Measurements from ENCODE around the gene OAF.
"Not testable (repeated sequence)": the region's sequence is repeated elsewhere in the genome, so short reads cannot be mapped to it uniquely, and the experiment has no call there.

Gene OAF

DNA sequence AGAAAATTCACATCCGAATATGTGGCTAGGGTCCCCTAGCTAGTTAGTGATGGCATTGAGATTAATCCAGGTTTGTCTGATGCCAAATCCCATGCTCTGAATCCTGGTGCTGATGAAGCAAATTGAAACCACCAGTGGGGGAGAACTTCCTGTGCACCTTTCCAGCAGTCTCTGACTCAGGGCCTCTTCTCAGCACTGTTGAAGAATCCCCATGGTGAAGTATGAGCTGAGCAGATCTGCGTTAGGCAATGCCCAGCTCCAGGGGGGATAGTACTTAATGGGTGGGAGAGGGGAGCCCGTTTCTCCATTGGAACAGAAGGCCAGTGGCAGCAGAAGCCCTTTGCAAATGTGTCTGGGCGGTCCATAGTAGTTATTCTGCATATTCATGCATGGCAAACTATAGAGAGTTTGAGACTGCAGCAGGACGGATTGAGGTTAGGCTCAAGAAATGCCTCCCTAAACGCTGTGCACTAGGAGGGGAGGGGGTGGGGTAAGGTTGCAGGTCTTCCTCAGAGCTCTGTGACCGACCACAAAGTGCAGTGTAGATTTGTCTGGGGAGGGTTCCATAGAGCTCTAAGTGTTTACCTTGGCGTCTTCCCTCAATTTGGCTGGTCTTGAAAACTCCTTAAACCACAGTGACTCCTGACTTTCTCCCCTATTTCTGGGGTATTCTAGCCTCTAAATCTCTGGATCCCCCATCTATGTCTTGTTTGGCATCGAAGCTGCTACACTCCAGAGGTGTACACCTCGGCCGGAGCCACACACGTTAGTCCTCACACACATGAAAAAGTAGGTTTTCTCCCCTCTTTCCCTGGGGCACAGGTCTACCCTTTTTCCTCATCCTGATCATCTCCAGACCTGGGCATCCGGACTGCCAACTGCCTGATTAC lies 33.9 kb downstream of the OAF start:
- DNase-seq = no peak

DNA sequence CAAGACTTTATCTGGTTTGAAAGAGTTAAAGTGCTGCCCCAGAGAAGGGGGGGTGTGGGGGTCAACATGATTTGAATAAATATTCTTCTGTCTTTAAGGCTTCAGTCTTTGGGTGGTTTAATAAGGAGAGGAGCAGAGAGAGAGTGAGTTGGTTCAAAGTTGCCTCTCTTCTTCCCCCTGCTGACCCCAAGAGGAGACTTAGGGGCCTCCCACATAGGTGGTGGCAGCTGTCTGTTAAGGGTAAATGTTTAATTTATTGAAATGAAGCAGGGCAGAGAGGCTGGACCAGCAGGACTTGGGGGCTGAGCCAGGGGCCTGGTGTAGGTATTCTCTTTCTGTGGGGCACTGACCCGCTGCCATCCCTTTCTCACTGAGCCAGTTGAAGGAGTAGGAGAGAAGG lies 34.6 kb downstream of the OAF start:
- no peak for DNase-seq

DNA sequence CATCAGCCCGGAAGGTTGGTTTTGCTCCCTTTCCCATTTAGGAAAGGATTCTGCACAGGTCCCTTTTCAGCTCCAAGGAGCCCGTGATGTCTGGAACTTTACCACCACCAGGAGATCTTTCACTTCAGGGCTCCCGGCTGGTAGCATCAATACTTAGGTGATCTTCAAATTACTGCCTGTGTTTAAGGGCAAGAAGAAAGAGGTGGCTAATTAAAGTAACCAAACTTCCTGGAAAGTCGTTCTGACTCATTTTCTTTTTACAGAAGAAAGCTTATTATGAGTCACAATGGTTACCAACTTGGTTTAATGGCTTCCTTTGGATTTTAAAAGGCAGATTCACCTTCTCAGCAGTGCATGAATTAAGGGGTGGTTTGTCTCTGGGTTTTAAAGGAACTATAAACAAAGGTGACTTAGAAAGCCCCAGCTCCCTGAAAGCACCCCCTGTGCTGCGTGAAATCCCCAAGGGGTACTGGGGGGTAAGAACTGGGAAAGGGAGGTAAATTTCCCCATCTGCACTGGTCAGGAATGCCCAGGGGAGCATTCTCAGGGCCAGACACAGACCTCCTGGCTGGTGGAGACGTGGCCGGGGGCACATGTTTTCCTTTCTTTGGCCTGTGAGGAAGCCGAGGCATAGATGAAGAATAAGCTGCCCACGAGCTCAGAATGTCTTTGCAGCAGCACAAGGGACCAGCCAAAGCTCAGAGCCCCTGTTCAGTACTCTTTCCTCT lies 37.9 kb downstream of the OAF start:
- no peak for DNase-seq

DNA sequence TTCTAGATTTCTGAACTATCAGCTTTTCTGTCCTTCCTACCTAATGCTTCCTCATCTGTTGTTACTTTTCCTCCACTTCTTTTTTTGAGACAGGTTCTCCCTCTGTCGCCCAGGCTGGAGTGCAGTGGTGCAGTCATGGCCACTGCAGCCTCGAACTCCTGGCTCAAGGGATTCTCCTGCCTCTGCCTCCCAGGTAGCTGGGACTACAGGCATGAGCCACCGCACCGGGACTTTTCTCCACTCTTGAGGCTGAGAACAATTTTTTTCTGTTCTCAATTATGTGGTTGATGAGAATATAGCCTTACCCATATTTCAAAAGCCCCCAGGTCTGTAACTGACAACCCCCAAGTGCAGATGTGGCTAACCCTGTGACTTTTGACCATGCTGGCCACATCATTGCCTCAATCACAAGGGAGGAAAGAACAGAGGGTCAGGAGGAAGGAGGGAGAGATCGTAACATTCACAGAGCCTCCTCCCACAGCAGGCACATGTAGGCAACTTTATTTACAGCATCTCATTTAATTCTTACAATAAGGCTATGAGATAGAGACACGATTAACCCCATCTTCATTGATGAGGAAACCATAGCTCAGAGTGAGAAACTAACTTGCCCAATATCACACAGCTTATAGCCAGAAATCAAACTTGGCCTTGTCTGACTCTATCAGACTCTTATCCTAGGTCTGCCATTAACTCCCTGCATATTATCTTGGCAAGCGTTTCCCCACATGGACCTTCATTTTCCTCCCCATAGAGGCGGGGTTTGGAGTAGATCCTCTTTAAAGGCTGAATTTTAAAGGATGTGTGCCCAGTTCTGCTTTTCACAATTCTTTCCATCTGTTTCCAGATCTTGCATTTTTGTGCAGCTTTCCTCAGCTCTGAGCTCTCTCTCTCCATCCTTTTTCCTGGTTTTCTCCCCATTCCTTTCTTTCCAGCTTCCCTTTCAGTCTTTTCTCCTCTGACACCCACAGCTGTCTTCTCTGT lies 38.7 kb downstream of the OAF start:
- DNase-seq = no peak

DNA sequence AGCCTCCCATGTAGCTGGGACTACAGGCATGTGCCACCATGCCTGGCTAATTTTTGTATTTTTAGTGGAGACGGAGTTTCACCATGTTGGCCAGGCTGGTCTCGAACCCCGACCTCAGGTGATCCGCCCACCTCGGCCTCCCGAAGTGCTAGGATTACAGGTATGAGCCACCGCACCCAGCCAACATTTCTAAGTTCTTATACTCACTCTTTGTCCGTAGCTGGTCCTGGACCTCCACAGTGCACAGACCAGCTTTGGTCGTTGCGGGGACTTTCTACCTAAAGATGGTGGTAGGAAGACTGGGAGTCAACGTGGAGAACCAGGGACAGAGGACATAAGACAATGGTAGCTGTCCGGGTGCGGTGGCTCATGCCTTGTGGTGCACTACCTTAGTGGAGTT lies 42.5 kb downstream of the OAF start:
- DNase-seq = not testable (repeated sequence)

DNA sequence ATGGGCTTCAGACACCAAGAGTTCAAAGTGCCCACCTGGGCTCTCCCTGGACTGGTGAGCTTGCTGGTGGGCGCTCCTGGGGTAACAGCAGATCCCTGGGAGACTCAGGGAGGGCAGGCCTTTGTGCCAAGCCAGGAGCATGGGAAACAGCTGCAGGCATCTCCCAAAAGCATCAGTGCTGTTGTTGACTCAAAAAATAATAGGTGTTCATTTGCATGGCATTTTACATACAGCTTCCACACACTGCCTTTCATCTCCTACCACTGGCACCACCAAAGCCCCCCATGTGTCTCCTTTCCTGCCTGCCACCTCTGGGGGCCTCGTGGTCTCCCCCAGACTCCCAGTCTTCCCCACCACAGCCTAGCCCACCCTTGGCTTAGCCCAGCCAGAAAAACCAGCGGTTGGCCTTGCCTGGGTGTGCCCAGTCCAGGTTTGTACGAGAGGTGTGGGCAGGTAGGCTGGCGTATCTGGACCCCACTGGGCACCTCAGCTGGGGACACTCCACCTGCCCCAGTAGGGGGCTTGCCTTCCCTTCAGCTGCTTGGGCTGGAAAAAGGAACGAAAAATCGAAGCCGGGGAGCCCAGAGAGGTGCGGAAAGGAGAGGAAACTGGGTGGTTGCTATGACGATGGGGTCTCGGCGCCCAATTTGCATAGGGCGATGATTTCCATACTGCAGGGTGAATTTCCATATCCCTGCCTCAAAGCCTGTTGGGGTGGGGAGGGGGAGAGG lies 44.1 kb downstream of the OAF start:
- no peak for DNase-seq

DNA sequence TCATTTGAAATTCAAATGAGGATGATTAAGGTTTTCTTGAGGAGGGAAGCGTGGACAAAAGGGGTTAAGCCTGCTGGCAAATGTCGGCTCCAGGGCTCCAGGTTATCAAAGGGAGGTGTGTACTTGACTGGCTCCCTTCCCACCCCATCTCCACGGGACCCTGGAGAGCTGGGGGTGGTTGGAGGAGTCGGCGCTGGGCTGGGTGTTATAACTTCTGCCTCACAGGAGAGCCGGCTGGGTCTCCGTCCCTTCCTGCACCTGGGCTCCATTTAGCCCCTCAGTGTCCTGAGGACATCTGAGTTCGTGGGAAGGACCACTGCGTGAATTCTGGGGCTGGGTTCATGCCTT lies 44.7 kb downstream of the OAF start:
- DNase-seq = no peak

DNA sequence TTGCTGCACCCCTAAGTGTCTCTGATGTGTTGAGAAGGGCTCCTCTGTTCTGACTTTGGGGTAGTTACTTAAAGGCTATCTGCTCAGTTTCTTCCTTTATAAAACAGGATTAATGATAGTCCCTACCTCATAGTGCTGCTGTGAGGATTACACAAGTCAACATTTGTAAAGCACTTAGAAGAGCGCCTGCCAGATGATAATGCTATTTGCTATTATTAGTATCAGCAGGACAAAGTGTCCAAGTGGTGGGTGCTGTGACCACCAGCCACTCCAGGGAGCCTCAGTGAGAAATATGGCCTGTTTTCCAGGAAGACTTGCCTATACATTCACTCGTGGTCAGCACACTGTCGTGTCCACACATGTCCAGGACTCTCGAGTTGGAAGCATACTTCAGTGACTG lies 45.3 kb downstream of the OAF start:
- DNase-seq = no peak

DNA sequence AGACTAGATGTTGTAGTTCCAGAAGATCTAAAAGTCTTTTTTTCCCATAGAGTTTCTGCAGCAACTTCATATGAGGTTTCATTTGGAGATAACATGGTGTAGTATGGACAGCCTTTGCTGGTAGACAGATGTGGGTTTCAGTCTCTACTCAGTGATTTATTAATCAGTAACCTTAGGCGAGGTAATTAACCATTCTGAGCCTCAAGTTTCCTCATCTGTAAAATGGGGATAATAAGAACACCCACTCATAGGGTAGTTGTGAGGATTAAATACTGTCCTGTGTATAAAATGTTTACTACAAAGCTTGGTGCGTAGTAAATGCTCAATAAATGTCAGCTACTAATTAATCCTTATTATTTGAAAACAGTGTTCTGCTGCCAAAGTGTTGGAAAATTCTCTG lies 45.9 kb downstream of the OAF start:
- no peak for DNase-seq

DNA sequence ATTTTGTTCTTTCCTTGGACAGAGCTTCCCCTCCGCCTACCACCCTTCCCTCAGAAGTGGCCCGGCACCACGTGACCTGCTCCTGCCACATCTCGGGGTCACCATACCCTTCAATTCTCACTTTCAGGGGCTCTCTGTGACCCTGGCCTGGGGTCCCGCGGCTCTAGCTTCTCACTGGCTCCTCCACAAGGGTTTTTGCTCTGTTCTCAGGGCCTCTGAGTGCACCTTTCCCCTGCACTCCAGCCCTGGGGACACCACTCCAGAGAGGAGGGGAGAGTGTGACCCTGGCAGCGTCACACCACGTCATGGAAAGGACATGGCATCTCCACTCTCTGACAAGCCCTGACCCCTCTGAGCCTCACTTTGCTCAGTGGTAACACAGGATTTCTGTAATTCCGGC lies 46.5 kb downstream of the OAF start:
- DNase-seq = no peak

DNA sequence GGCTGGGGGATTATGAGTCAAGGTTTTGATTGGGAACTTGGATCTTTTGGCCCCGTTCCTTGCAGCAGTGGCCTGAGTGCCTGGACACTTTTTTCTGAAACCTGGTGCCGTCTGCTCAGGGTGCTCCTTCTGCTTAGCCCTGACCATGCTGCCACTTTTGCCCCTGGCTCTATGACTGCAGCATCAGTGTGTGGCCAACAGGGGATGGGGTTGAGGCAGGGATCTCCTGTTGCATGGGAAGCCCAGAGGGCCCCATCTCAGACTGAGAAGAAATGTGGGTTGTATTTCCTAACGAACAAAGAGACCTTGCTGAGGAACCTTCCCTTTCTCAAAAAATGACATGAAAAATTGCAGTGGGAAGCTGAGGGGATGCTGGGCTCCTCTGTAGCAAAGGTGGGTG lies 47.8 kb downstream of the OAF start:
- DNase-seq = no peak

DNA sequence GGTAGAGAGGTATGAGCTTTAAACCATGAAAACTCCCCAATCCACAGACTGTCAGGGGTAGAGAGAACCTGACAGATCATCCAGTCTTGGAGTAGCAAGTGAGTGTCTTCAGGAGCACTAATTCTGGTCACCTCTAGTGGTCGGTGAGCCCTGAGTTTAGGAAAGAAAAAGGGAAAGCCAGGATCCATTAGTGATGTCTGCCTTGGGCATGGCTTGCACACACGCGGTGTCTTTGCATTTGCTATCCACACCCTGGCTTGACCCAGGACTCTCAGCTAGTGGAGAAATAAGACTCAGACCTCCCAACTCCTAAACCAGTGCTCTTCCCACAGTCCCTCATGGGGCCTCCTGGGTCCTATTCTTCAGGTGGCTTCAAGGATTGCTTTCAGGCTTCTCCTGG lies 48.4 kb downstream of the OAF start:
- DNase-seq = no peak

DNA sequence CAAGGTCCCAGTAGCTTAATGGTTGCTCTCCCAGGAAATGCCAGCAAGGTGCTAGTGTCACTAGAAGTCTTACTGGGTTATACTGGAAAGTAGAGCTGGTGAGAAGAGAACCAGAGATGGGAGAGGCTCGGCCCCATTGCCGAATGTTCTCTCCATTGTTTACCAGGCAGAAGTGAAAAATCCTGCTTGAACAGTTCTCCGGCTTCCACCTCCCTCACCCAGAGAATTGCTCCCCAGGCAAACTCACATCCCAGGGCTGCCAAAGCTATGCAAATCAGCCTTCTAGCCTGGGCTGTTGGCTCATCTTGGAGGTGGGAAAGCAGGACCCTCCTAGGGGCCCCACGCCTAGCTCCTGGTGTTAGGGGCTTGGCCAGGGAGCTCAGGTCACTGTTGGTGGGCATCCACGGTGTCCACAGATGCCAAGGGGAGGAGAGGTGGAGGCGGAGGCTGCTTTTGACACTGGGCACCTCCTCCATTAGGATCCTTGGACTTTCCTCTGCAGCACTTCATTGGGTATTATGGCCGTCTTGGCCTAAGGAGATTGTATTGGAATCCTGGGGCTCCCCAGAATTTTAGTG lies 49.2 kb downstream of the OAF start:
- DNase-seq = no peak

DNA sequence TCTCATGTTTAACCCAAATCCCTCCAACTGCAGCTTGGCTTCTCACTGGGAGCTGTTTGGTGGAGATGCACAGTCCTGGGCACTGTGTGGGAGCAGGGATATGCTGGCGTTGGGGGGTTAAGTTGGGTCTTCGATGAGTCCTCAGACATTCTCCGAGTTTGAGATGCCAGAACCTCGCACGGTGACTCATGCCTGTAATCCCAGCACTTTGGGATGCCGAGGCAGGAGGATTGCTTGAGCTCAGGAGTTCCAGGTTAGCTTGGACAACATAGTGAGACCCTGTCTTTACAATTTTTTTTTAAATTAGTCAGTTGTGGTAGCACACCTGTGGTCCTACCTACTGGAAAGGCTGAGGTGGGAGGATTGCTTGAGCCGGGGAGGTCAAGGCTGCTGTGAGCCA lies 49.8 kb downstream of the OAF start:
- DNase-seq = no peak

DNA sequence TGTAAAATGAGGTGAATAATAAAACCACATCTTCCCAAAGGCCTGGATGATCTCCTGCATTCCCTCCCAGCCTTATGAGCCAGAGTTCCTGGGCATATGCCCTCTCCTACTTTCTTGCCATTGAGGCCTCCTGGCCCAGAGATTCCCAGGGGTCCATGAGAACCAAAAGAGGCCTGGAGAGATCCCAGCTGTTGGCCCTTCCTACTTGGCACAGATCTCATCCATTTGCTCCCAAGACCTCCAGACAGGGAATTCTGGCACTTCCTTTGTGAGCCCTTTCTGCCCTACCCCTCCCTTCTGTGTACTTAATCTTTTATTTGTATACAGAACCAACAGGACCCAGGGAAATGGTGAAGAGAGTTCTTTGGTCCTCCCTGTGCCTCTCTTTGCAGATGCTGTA lies 50.5 kb downstream of the OAF start:
- no peak for DNase-seq

DNA sequence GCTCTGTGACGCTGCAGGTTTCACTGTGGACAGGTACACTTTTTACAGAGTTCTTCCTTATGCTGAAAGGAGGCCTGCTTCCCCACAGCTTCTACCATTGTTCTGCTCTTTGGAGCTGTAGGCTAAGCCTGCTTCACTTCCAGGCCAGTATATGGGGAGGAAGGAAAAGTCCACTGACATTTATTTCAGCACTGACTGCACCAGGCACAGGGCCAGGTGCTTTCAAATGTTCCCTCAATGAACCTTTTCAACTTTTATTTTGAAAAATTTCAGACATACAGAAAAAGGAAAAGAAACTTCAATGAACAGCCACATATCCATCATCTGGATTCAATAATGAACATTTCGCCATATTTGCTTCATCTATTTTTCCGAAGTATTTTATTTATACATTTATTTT lies 51.1 kb downstream of the OAF start:
- no peak for DNase-seq

DNA sequence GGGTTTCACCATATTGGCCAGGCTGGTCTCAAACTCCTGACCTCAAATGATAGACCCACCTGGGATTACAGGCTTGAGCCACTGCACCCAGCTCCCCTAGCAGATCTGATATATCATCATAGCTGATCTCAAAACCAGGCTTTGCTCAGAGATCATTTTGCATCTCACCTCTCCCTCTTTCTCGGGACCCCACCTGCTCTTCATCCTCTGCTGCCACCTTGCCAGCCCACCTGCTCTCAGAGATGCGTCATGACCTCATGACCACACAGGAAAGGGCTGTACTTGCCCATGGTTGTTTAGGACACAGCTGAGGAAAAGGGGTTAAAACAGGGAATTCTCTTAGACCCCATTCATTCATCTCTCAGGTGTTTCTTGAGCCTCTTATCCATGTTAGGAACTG lies 56.5 kb downstream of the OAF start:
- no peak for DNase-seq

DNA sequence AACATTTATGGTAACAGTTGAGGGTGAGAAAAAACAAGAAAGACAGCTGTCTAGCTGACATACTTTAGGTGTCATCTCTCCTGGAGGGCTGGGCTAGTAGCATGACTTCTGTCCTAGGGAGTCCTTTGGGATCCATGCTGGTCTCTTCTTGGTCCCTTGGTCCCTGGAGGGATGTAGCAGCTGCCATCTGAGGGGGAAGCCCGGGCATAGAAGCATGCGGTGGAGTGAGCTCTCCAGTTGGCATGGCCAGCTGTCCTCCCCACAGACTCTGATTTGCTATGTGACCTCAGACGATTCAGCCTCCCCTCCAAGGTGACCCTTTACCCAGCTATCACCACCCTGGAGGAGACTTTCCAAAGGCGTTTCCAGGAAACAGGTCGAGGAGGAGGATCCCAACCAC lies 57.9 kb downstream of the OAF start:
- DNase-seq = no peak

DNA sequence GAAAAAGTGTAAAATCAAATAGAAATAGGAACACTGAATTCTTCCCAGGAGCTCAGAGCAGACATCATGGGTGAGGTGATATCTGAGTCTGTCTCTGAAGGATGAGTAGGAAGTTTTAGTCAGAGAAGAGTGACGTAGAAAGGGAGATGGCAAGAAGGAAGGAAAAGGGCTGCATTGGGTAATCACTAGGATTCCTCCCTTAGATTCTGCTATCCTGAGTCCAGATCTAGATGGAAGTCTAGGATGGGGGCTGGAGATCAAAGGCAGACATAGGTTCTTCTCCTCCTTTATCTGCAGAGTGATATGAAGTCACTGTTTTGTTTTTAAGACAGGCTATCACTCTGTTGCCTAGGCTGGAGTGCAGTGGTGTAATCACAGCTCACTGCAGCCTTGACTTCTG lies 59.6 kb downstream of the OAF start:
- no peak for DNase-seq

DNA sequence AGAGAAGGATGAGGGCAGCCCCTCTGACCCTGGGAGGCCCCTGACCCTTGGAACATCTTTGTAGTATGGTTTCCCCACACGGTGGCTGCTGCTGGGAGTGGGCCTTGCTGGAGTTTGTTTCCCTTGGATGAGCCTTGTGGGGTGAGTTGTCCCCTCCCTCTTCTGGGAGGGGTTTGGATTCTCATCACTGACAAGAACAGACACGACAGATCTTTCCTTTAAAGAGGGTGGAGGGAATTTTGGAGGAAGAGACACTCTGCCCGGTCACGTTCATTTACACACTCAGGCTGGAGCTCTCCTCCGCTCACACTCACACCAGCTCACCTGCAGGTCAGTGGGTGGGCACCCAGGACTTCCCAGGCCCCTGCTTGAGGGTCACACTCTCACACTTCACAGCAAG lies 60.8 kb downstream of the OAF start:
- no peak for DNase-seq

DNA sequence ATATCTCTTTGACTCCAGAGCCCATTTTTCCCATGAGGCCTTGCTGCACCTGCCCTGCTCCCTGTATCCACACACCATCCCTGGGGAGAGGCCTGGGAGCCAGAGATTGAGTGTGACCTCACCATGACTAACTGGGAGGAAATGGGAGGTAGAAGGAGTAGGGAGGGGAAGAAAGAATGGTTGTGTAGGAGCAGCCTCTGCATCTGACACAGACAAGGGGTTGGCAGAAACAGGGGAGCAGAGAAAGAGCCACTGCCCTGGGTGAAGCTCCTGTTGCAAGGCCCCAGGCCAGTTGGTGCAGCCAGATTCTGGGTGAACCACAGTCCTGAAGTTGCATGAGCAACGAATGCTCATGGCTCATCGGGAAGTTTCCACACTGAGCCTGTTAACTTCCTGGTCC lies 61.5 kb downstream of the OAF start:
- DNase-seq = no peak

DNA sequence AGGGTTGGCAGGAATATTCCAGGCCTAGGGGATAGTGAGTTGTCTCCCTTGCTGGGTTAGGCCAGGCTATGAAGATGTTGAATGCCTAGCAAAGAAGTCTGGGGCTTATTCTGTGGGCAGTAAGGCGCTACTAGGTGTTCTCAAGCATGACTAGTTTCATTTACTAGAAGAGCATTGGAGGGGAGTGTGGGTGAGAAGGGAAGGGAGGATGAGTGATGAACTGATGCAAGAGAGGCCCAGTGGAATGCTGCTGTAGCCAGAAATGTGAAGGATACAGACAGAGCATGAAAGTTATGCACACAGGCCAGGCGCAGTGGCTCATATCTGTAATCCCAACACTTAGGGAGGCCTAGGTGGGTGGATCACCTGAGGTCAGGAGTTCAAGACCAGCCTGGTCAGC lies 62.6 kb downstream of the OAF start:
- no peak for DNase-seq

All from inflammatory macrophage treated with lipopolysaccharide for 1 hour (primary cell).